ENCODE data around the gene TACC3. TPM values are rescaled to one million over a fixed set of nuclear protein-coding genes. Genes with fewer than 3 reads are reported as not detected.

Gene TACC3
- polyA plus RNA-seq, 3 donors from 2014 or later, result 5.0 to 11.9 (median 7.3) TPM

- peak overlapping the region; percentile 90 to 97 (median 94) for H3K27ac Mint-ChIP-seq
- H3K9me3 Mint-ChIP-seq, result no peaks in the 10 kb centered on the region
- peak in 1 of 3 donors; percentile 43 for DNase-seq
- H3K4me3 Mint-ChIP-seq, result peak overlapping the region; percentile 91 to 97 (median 93)
- no peaks in the 10 kb centered on the region for H3K36me3 Mint-ChIP-seq
- peaks cover 56 to 66% of the 10 kb centered on the region in 2 donors for H3K4me1 Mint-ChIP-seq
- H3K27me3 Mint-ChIP-seq (ENCODE audit: low read depth in 3 of 3), result peaks cover 5 to 16% (median 13%) of the 10 kb centered on the region in 3 donors
Measured at GRCh38 chr4:1711571-1712215, 9.6 kb upstream of the TACC3 start.

- Mint-ChIP-seq H3K4me3 (peak within 1 kb of the TSS; percentile 93 to 97 (median 96)), H3K36me3 (no peaks in the 10 kb centered on the region), H3K4me1 (peaks cover 57 to 66% of the 10 kb centered on the region in 2 donors), H3K27me3 (ENCODE audit: low read depth in 3 of 3) (peaks cover 5 to 16% (median 13%) of the 10 kb centered on the region in 3 donors), H3K9me3 (no peaks in the 10 kb centered on the region), H3K27ac (peak within 1 kb of the TSS; percentile 96 to 99 (median 98))
- DNase-seq, result peak; percentile 97 to 98 (median 97)
Measured at GRCh38 chr4:1712216-1713002, 8.9 kb upstream of the TACC3 start, which contains the start of gene SLBP. Gene SLBP (minus strand): TSS chr4:1712319. CDS start chr4:1712188, 131 bp downstream.

GRCh38 chr4:1713003-1713851 lies 8.1 kb upstream of the TACC3 start:
- H3K27ac Mint-ChIP-seq, result peak overlapping the region; percentile 96 to 99 (median 98)
- H3K36me3 Mint-ChIP-seq, result no peaks in the 10 kb centered on the region
- no peak for DNase-seq
- H3K9me3 Mint-ChIP-seq, result no peaks in the 10 kb centered on the region
- peaks cover 5 to 16% (median 13%) of the 10 kb centered on the region in 3 donors for H3K27me3 Mint-ChIP-seq (ENCODE audit: low read depth in 3 of 3)
- peak overlapping the region; percentile 90 to 97 (median 96) for H3K4me3 Mint-ChIP-seq
- peaks cover 56 to 62% of the 10 kb centered on the region in 2 donors for H3K4me1 Mint-ChIP-seq

GRCh38 chr4:1714303-1715001 lies 6.9 kb upstream of the TACC3 start:
- Mint-ChIP-seq H3K9me3 (no peaks in the 10 kb centered on the region), H3K4me3 (peak overlapping the region; percentile 13 to 97 (median 96)), H3K27ac (peak overlapping the region; percentile 96 to 99 (median 98)), H3K4me1 (peaks cover 53 to 54% of the 10 kb centered on the region in 2 donors), H3K27me3 (ENCODE audit: low read depth in 3 of 3) (peaks cover 5 to 16% (median 13%) of the 10 kb centered on the region in 3 donors), H3K36me3 (no peaks in the 10 kb centered on the region)
- no peak for DNase-seq

- H3K36me3 Mint-ChIP-seq, result no peaks in the 10 kb centered on the region
- H3K4me1 Mint-ChIP-seq, result peaks cover 54 to 56% of the 10 kb centered on the region in 2 donors
- peak overlapping the region; percentile 81 to 99 (median 97) for H3K27ac Mint-ChIP-seq
- no peaks in the 10 kb centered on the region for H3K9me3 Mint-ChIP-seq
- H3K27me3 Mint-ChIP-seq (ENCODE audit: low read depth in 3 of 3), result peaks cover 5 to 18% (median 15%) of the 10 kb centered on the region in 3 donors
- peak overlapping the region in 4 of 5 donors; percentile 49 to 96 (median 75) for H3K4me3 Mint-ChIP-seq
- no peak for DNase-seq
Measured at GRCh38 chr4:1715002-1715758, 6.1 kb upstream of the TACC3 start.

- Mint-ChIP-seq H3K36me3 (no peaks in the 10 kb centered on the region), H3K27me3 (ENCODE audit: low read depth in 3 of 3) (peaks cover 5 to 21% (median 11%) of the 10 kb centered on the region in 3 donors), H3K9me3 (no peaks in the 10 kb centered on the region), H3K4me1 (peaks cover 45 to 46% of the 10 kb centered on the region in 2 donors), H3K27ac (peak overlapping the region in 1 of 6 donors; percentile 22), H3K4me3 (no peak overlapping the region)
- DNase-seq, result no peak
Measured at GRCh38 chr4:1716065-1716945, 5.0 kb upstream of the TACC3 start.

- Mint-ChIP-seq H3K36me3 (no peaks in the 10 kb centered on the region), H3K27ac (peak overlapping the region in 1 of 6 donors; percentile 4), H3K9me3 (no peaks in the 10 kb centered on the region), H3K4me3 (peak overlapping the region in 1 of 5 donors; percentile 44), H3K4me1 (peaks cover 49 to 51% of the 10 kb centered on the region in 2 donors), H3K27me3 (ENCODE audit: low read depth in 3 of 3) (peaks cover 5 to 16% (median 8%) of the 10 kb centered on the region in 3 donors)
- DNase-seq, result no peak
Measured at GRCh38 chr4:1717129-1718094, 3.9 kb upstream of the TACC3 start.

- H3K4me3 Mint-ChIP-seq, result peak overlapping the region in 4 of 5 donors; percentile 21 to 76 (median 44)
- H3K27ac Mint-ChIP-seq, result peak overlapping the region in 4 of 6 donors; percentile 56 to 72 (median 65)
- H3K4me1 Mint-ChIP-seq, result peaks cover 51 to 54% of the 10 kb centered on the region in 2 donors
- no peak for DNase-seq
- peaks cover 4 to 13% (median 4%) of the 10 kb centered on the region in 3 donors for H3K27me3 Mint-ChIP-seq (ENCODE audit: low read depth in 3 of 3)
- H3K9me3 Mint-ChIP-seq, result no peaks in the 10 kb centered on the region
- H3K36me3 Mint-ChIP-seq, result no peaks in the 10 kb centered on the region
Measured at GRCh38 chr4:1718095-1718850, 3.0 kb upstream of the TACC3 start.

GRCh38 chr4:1720163-1720983 lies 948 bp upstream of the TACC3 start:
- peaks cover 39 to 52% of the 10 kb centered on the region in 2 donors for H3K4me1 Mint-ChIP-seq
- peak in 2 of 3 donors; percentile 46 to 48 for DNase-seq
- H3K27me3 Mint-ChIP-seq (ENCODE audit: low read depth in 3 of 3), result peaks cover 4 to 8% (median 6%) of the 10 kb centered on the region in 3 donors
- peak overlapping the region; percentile 57 to 92 (median 90) for H3K27ac Mint-ChIP-seq
- no peaks in the 10 kb centered on the region for H3K36me3 Mint-ChIP-seq
- H3K4me3 Mint-ChIP-seq, result peak overlapping the region; percentile 76 to 89 (median 84)
- peaks cover 0 to 2% (median 0%) of the 10 kb centered on the region in 6 donors for H3K9me3 Mint-ChIP-seq

Data from immature natural killer cell (primary cell).